Measurements from ENCODE around the gene GRM4. TPM values are rescaled to one million over a fixed set of nuclear protein-coding genes. Genes with fewer than 3 reads are reported as not detected.

GRM4 gene
- total RNA-seq, 1 experiment from 2014 or later, result not detected

DNA sequence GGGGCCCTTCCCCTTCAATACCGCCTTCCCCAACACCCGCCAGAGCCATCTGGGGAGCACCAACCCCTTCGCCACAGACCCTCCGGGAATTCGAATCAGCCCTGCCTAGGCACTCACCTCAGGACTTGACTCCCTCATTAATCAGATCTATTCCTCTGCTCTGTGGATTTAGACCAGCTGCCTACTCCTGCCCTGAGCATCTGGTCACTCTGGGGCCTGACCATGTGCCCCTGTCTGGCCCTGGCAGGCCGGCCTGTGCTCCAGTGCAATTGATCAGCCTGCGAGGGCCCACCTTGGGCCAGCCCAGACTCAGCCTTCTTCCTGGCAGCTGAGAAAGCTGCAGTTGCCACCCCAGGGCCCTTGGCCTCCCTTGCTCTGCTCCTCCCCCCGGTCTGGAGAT lies 46.0 kb downstream of the GRM4 start:
- Histone ChIP-seq H3K4me2 (ENCODE audit: low read length) (no peak overlapping the region), H3K4me3 (ENCODE audit: low read length) (no peak overlapping the region), H3K27ac (ENCODE audit: low read length) (no peak overlapping the region), H3F3A (ENCODE audit: low read length, unreplicated experiment) (no peaks in the 10 kb centered on the region), H3K27me3 (ENCODE audit: low read length) (peaks cover 45% of the 10 kb centered on the region), H3K4me1 (ENCODE audit: insufficient read depth, low read length) (no peaks in the 10 kb centered on the region), H2AFZ (ENCODE audit: low read length) (no peak overlapping the region), H3K9me3 (ENCODE audit: low read length) (no peaks in the 10 kb centered on the region), H3K9ac (ENCODE audit: low read length) (no peak overlapping the region), H3K79me2 (ENCODE audit: low read length) (no peaks in the 10 kb centered on the region), H4K20me1 (ENCODE audit: low read length) (no peaks in the 10 kb centered on the region), H3K36me3 (ENCODE audit: low read depth, low read length) (no peaks in the 10 kb centered on the region), H3K9me2 (replicated peaks; ENCODE audit: low read length) (no peaks in the 10 kb centered on the region)
- ATAC-seq (no peak), DNase-seq (no peak)
- intact Hi-C loops (cut with micrococcal nuclease), result no loop called here
- BruUV-seq (replicated peaks), result no TSS peak
- ChIA-PET POLR2A (ENCODE audit: unreplicated experiment) (no interaction called here), CTCF (no interaction called here)
- TF ChIP-seq EZH2phosphoT487 (IDR thresholded peaks at IDR 0.05; ENCODE audit: borderline replicate concordance, low read length), result no peak
- TF ChIP-seq EZH2 (IDR thresholded peaks at IDR 0.05; ENCODE audit: low read length, unreplicated experiment), result no peak
- TF ChIP-seq, protein P1, sequence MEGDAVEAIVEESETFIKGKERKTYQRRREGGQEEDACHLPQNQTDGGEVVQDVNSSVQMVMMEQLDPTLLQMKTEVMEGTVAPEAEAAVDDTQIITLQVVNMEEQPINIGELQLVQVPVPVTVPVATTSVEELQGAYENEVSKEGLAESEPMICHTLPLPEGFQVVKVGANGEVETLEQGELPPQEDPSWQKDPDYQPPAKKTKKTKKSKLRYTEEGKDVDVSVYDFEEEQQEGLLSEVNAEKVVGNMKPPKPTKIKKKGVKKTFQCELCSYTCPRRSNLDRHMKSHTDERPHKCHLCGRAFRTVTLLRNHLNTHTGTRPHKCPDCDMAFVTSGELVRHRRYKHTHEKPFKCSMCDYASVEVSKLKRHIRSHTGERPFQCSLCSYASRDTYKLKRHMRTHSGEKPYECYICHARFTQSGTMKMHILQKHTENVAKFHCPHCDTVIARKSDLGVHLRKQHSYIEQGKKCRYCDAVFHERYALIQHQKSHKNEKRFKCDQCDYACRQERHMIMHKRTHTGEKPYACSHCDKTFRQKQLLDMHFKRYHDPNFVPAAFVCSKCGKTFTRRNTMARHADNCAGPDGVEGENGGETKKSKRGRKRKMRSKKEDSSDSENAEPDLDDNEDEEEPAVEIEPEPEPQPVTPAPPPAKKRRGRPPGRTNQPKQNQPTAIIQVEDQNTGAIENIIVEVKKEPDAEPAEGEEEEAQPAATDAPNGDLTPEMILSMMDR (conservative IDR thresholded peaks at IDR 0.05; ENCODE audit: low read depth, low read length), result no peak

DNA sequence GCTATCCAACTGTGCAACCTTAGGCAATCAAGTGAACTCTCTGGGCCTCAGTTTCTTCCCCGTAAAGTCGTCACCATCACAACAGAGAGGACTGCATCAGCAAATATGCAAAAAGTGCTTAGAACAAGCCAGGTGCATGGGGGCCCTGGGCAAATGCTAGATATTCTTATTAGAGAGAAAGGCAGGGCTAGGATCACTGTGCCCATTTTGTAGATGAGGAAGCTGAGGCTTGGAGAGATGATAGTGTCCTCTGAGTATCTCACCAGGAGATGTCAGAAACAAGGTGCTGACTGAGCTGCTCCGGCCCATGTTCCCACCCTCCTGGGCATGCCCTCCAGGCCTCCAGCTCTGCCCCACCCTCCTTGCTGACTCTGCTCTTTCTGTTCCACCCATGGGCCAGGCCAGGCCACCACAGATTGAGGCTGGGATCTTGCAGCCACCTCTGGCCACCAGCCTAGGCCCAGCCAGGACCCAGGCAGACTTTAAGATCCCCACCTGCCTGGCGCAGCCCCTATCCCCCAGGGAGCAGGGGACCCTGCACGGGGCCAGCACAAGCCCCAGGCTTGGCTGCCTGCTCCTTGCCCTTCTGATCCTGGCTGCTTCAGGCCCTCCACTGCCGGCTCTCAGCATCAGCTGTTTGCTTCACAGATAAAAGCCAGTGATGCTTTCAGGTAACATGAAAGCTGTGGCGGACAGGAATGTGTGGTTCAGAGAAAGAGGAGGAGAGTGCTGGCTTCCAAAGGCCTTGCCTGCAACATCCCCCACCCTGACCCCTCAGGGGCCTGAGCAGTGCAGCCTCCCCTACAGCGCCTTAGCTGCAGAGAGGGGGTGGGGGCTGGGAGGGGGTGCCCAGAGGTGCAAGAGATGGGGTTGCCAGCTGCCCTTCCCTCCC lies 47.6 kb downstream of the GRM4 start:
- no peak overlapping the region for H3K27ac ChIP-seq (ENCODE audit: low read length)
- CTCF ChIA-PET, result no interaction called here

More for the DNA sequence above, 47.6 kb downstream of the GRM4 start:
- BruUV-seq (replicated peaks), result no TSS peak
- ATAC-seq (no peak), DNase-seq (no peak)
- Histone ChIP-seq H4K20me1 (ENCODE audit: low read length) (no peaks in the 10 kb centered on the region), H3K79me2 (ENCODE audit: low read length) (no peaks in the 10 kb centered on the region), H3K4me1 (ENCODE audit: insufficient read depth, low read length) (no peaks in the 10 kb centered on the region), H3K4me3 (ENCODE audit: low read length) (no peak overlapping the region), H3K36me3 (ENCODE audit: low read depth, low read length) (no peaks in the 10 kb centered on the region), H3F3A (ENCODE audit: low read length, unreplicated experiment) (no peaks in the 10 kb centered on the region), H2AFZ (ENCODE audit: low read length) (no peak overlapping the region), H3K9me2 (replicated peaks; ENCODE audit: low read length) (no peaks in the 10 kb centered on the region), H3K4me2 (ENCODE audit: low read length) (no peak overlapping the region), H3K9ac (ENCODE audit: low read length) (no peak overlapping the region), H3K9me3 (ENCODE audit: low read length) (no peaks in the 10 kb centered on the region), H3K27me3 (ENCODE audit: low read length) (peaks cover 49% of the 10 kb centered on the region)
- TF ChIP-seq, protein P1 (conservative IDR thresholded peaks at IDR 0.05; ENCODE audit: low read depth, low read length), result no peak
- no peak for TF ChIP-seq EZH2phosphoT487 (IDR thresholded peaks at IDR 0.05; ENCODE audit: borderline replicate concordance, low read length)
- TF ChIP-seq EZH2 (IDR thresholded peaks at IDR 0.05; ENCODE audit: low read length, unreplicated experiment), result no peak
- POLR2A ChIA-PET (ENCODE audit: unreplicated experiment), result no interaction called here
- intact Hi-C loops (cut with micrococcal nuclease), result no loop called here
